ENCODE measurements around the gene SINHCAF. TPM values are rescaled to one million over a fixed set of nuclear protein-coding genes. Genes with fewer than 3 reads are reported as not detected.

The SINHCAF gene
- total RNA-seq, 1 experiment from 2014 or later, result 152 TPM

DNA sequence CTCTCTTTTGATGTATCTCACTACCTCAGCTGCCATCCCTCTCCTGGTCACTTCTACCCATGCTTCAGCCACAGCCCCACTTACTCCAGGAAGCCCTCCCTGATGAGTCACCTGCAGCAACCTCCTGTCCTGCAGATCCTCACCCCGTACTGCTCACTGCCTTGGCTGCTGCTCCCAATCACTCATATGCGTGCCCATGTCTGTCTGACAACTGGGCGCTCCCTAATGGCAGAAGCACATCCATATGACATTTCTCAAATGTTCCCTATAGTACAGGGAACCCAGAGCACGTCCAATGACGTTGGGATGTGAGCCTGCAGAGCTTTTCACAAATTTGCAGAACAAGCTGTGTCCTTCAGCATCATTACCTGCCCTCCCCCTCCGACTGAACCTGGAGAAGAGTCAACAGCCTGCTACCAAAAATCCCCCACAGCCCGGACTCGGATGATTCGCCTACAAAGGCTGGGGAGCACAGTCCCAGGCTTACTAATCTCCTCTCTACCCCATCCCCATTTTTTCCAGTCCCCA lies 90.0 kb downstream of the SINHCAF start:
- Histone ChIP-seq H3K4me2 (no peak overlapping the region), H3K27ac (no peak overlapping the region), H3K4me1 (replicated peaks; ENCODE audit: insufficient read depth) (no peaks in the 10 kb centered on the region), H3K9me2 (ENCODE audit: insufficient read depth) (no peaks in the 10 kb centered on the region), H3K27me3 (ENCODE audit: insufficient read depth, low read depth) (no peaks in the 10 kb centered on the region), H4K20me1 (ENCODE audit: insufficient read depth) (no peaks in the 10 kb centered on the region), H3K9me3 (ENCODE audit: insufficient read depth, low read depth) (no peaks in the 10 kb centered on the region), H3F3A (ENCODE audit: insufficient read depth, low read depth) (no peaks in the 10 kb centered on the region), H3K4me3 (no peak overlapping the region), H3K36me3 (ENCODE audit: low read depth) (no peaks in the 10 kb centered on the region), H3K79me2 (ENCODE audit: low read depth) (no peaks in the 10 kb centered on the region), H2AFZ (no peak overlapping the region)
- no peak for DNase-seq
- CTCF ChIA-PET, result interaction anchor here (0.6 kb wide), 1 partner anchor 167 kb away, joined by 4 read pairs; no protein-coding TSS in a partner anchor
- BruUV-seq (replicated peaks), result no TSS peak
- TF ChIP-seq EZH2 (IDR thresholded peaks at IDR 0.05; ENCODE audit: low read depth), result no peak
- TF ChIP-seq CTCF (conservative IDR thresholded peaks at IDR 0.05), result no peak
- intact Hi-C loops (cut with micrococcal nuclease; ENCODE audit: unreplicated experiment), result loop anchor here (1.0 to 5.0 kb wide), 3 partner anchors 119 to 389 kb away; no protein-coding TSS in a partner anchor
- POLR2A ChIA-PET (ENCODE audit: unreplicated experiment), result no interaction called here

DNA sequence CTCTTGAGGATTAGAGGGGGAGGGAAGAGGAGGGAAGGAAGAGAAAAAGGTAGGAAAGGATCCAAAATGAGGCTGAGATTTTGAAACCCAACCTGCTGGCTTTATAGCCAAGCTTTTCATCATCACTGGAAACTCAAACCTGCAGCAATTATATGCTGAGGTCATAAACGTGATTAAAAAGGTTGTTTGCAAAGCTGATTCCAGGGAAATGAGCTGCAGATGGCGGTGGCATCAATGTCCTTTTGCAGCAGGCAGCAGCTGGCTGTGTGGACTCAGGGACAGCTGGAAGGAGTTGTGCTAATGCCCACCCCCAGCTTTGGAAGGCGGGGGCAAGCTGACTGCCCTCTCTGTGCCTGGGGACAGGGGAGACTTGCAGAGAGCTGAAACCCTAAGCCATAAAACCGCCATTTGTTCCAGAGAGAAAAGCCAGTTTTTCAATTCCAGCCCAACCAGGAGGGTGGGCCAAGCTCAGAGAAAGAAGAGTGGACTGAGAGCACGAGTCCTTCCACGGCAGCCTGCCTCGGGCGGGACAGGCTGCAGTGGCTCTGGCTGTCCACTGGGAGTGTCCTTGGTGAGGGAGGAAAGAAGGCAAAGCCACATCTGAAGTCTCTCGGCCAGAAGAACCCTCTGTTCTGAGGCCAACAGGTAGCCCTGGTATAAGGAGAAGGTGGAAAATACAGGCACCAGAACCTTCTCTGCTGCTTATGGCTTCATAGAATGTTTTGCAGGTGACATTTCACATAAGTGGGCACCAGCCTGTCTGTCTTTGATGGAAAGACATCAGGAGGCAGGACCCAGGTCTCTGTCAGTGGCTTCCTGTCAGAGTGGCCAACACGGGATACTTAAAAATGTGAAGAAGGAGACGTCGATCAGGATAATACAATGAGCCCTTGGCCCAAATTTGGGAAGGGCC lies 90.7 kb downstream of the SINHCAF start:
- Histone ChIP-seq H3K79me2 (ENCODE audit: low read depth) (no peaks in the 10 kb centered on the region), H3K9me3 (ENCODE audit: insufficient read depth, low read depth) (no peaks in the 10 kb centered on the region), H3K4me3 (no peak overlapping the region), H3K36me3 (ENCODE audit: low read depth) (no peaks in the 10 kb centered on the region), H3F3A (ENCODE audit: insufficient read depth, low read depth) (no peaks in the 10 kb centered on the region), H3K27me3 (ENCODE audit: insufficient read depth, low read depth) (no peaks in the 10 kb centered on the region), H3K4me2 (0 out of 2 replicates have a peak overlapping the region, but pooled peaks have one; percentile 24), H4K20me1 (ENCODE audit: insufficient read depth) (no peaks in the 10 kb centered on the region), H3K27ac (no peak overlapping the region), H2AFZ (no peak overlapping the region), H3K4me1 (replicated peaks; ENCODE audit: insufficient read depth) (no peaks in the 10 kb centered on the region), H3K9me2 (ENCODE audit: insufficient read depth) (no peaks in the 10 kb centered on the region)
- TF ChIP-seq CTCF (conservative IDR thresholded peaks at IDR 0.05), result peak; percentile 63
- TF ChIP-seq EZH2 (IDR thresholded peaks at IDR 0.05; ENCODE audit: low read depth), result no peak
- peak; percentile 46 to 56 for DNase-seq
- intact Hi-C loops (cut with micrococcal nuclease; ENCODE audit: unreplicated experiment), result loop anchor here (1.0 to 5.0 kb wide), 3 partner anchors 118 to 388 kb away; no protein-coding TSS in a partner anchor
- ChIA-PET CTCF (interaction anchor here (0.6 to 1.3 kb wide), 2 partner anchors 18 to 413 kb away, joined by 4 to 17 read pairs; no protein-coding TSS in a partner anchor), POLR2A (ENCODE audit: unreplicated experiment) (no interaction called here)
- no TSS peak for BruUV-seq (replicated peaks)

GRCh38 chr12:31234053-31234840 lies 91.7 kb downstream of the SINHCAF start:
- Histone ChIP-seq H4K20me1 (ENCODE audit: insufficient read depth) (no peaks in the 10 kb centered on the region), H3K27ac (no peak overlapping the region), H2AFZ (no peak overlapping the region), H3K27me3 (ENCODE audit: insufficient read depth, low read depth) (no peaks in the 10 kb centered on the region), H3K36me3 (ENCODE audit: low read depth) (no peaks in the 10 kb centered on the region), H3F3A (ENCODE audit: insufficient read depth, low read depth) (no peaks in the 10 kb centered on the region), H3K9me3 (ENCODE audit: insufficient read depth, low read depth) (no peaks in the 10 kb centered on the region), H3K4me1 (replicated peaks; ENCODE audit: insufficient read depth) (no peaks in the 10 kb centered on the region), H3K9me2 (ENCODE audit: insufficient read depth) (no peaks in the 10 kb centered on the region), H3K4me2 (no peak overlapping the region), H3K79me2 (ENCODE audit: low read depth) (no peaks in the 10 kb centered on the region), H3K4me3 (no peak overlapping the region)
- no peak for TF ChIP-seq CTCF (conservative IDR thresholded peaks at IDR 0.05)
- TF ChIP-seq EZH2 (IDR thresholded peaks at IDR 0.05; ENCODE audit: low read depth), result no peak
- ChIA-PET POLR2A (ENCODE audit: unreplicated experiment) (no interaction called here), CTCF (interaction anchor here (0.6 to 1.3 kb wide), 2 partner anchors 17 to 77 kb away, joined by 3 to 4 read pairs; no protein-coding TSS in a partner anchor)
- intact Hi-C loops (cut with micrococcal nuclease; ENCODE audit: unreplicated experiment), result no loop called here
- DNase-seq, result no peak
- BruUV-seq (replicated peaks), result no TSS peak

Measured in PC-9 (cell line).